Left ventricle myocardium inferior (tissue), 1 donor: ENCODE measurements around the gene PLEKHA7. TPM values are rescaled to one million over a fixed set of nuclear protein-coding genes. Genes with fewer than 3 reads are reported as not detected.

Source experiments
- DNase-seq: peaks from one replicate; pipeline ENCODE4 v3.0.0-alpha.2; 2020
- H3K27ac ChIP-seq: fragments of 200-600 bp; replicated peaks from 2 replicates; pipeline ENCODE4 v1.8.0; 2021
- H3K27me3 ChIP-seq: fragments of 200-600 bp; 2 replicates; pipeline ENCODE4 v1.8.0; 2021; ENCODE audit warnings: low read depth
- H3K36me3 ChIP-seq: fragments of 200-600 bp; 2 replicates; pipeline ENCODE4 v1.8.0; 2021
- H3K4me1 ChIP-seq: fragments of 200-600 bp; 2 replicates; pipeline ENCODE4 v1.8.0; 2021
- H3K4me3 ChIP-seq: fragments of 200-600 bp; 2 replicates; pipeline ENCODE4 v1.8.0; 2021; ENCODE audit warnings: mild to moderate bottlenecking, moderate library complexity
- H3K9me3 ChIP-seq: fragments of 200-600 bp; replicated peaks from 2 replicates; pipeline ENCODE4 v1.8.0; 2021
- intact Hi-C: fragments of 100-400 bp; cut with micrococcal nuclease; formaldehyde crosslinking; loops from one replicate; pipeline ENCODE4 v1.11.0; 2022
- total RNA-seq: library from RNA; stranded (reverse); fragmentation: NEBNext Ultra II Directional; extraction: Animal tissue kit (Norgen Biotek cat#: 25700); gene quantifications from one replicate; pipeline ENCODE4 v1.2.1, GENCODE V29; 2021
- TF ChIP-seq, protein P1 (sequence below): fragments of 200-600 bp; IDR thresholded peaks from 2 replicates; pipeline ENCODE4 v1.8.0; 2021; ENCODE audit warnings: antibody characterized with exemption, mild to moderate bottlenecking, borderline replicate concordance
- donor health status: DM: no; HTN: yes; CAD: no; lungs with severe emphysema.

The PLEKHA7 gene
- total RNA-seq, 1 donor from 2014 or later = 33.2 TPM

DNA sequence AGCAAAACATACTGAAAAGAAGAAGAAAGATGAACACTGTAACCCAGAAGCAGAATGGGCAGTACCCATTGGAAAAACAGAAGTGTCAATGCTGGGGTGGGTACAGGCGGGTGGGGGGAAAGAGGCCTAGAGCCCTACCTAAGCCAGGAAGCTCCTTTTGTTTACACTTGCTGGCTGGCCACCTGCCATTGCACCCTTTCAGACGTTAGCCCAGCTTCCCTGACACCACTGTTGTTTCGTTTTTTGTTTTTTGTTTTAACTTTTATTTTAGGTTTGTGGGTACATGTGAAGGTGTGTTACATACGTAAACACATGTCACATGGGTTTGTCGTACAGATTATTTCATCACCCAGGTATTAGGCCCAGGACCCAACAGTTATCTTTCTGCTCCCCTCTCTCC, 55.4 kb downstream of the PLEKHA7 start:
- Histone ChIP-seq H3K4me3 (no peak overlapping the region), H3K4me1 (no peaks in the 10 kb centered on the region), H3K36me3 (no peaks in the 10 kb centered on the region), H3K27me3 (no peaks in the 10 kb centered on the region), H3K27ac (no peak overlapping the region), H3K9me3 (no peaks in the 10 kb centered on the region)
- intact Hi-C loops = no loop called here
- no peak for DNase-seq
- TF ChIP-seq, protein P1, sequence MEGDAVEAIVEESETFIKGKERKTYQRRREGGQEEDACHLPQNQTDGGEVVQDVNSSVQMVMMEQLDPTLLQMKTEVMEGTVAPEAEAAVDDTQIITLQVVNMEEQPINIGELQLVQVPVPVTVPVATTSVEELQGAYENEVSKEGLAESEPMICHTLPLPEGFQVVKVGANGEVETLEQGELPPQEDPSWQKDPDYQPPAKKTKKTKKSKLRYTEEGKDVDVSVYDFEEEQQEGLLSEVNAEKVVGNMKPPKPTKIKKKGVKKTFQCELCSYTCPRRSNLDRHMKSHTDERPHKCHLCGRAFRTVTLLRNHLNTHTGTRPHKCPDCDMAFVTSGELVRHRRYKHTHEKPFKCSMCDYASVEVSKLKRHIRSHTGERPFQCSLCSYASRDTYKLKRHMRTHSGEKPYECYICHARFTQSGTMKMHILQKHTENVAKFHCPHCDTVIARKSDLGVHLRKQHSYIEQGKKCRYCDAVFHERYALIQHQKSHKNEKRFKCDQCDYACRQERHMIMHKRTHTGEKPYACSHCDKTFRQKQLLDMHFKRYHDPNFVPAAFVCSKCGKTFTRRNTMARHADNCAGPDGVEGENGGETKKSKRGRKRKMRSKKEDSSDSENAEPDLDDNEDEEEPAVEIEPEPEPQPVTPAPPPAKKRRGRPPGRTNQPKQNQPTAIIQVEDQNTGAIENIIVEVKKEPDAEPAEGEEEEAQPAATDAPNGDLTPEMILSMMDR = no peak

DNA sequence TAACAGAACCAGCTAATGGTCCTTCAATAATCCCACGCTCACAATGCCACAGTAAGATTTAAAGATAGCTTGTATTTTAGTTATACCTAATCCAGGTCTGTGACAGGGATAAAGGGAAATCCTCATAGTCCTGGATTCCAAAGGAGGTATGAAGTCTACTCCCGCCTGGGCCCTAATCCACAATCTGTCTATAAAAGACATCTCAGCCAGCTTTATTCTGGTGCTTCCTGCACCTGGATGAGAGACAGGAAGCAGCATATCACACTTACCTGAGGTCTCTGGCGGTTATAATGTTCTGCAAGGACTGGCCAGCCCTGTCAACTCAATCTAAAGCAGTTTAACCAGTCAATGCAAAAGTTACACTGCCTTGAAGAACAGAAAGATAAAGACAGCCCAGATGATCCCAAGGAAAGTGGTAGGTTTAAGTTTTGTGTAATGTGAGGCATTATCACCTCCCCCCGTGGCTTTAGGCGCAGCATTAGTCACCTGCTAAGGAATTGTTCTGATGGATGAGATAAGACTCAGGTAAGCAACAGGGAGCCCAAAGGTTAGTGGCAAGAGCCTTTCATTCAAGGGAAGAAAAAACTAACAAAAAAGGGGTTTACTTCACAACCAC, 57.6 kb downstream of the PLEKHA7 start:
- Histone ChIP-seq H3K27ac (no peak overlapping the region), H3K9me3 (no peaks in the 10 kb centered on the region), H3K4me1 (no peaks in the 10 kb centered on the region), H3K36me3 (no peaks in the 10 kb centered on the region), H3K4me3 (no peak overlapping the region), H3K27me3 (no peaks in the 10 kb centered on the region)
- intact Hi-C loops = no loop called here
- TF ChIP-seq, protein P1 = no peak
- no peak for DNase-seq

DNA sequence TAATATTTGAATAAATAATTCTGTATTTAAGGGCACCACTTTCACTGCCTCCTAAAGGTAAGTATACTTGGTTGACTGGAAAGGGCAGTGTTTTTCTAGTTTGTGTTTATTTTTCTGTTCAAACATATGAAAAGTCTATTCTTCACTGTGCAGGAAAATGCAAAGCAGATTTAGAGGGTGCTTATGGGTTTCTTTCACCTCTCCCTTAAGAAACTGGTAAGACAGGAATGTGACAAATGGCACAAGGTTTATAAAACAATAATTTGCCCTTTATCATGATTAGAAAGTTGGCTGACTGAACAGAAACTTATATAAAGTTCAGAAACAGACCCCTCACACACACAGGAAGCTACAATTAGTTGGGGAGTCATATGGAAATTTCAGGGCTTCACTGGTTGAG, 60.6 kb downstream of the PLEKHA7 start:
- intact Hi-C loops = no loop called here
- TF ChIP-seq, protein P1 = no peak
- no peak for DNase-seq

DNA sequence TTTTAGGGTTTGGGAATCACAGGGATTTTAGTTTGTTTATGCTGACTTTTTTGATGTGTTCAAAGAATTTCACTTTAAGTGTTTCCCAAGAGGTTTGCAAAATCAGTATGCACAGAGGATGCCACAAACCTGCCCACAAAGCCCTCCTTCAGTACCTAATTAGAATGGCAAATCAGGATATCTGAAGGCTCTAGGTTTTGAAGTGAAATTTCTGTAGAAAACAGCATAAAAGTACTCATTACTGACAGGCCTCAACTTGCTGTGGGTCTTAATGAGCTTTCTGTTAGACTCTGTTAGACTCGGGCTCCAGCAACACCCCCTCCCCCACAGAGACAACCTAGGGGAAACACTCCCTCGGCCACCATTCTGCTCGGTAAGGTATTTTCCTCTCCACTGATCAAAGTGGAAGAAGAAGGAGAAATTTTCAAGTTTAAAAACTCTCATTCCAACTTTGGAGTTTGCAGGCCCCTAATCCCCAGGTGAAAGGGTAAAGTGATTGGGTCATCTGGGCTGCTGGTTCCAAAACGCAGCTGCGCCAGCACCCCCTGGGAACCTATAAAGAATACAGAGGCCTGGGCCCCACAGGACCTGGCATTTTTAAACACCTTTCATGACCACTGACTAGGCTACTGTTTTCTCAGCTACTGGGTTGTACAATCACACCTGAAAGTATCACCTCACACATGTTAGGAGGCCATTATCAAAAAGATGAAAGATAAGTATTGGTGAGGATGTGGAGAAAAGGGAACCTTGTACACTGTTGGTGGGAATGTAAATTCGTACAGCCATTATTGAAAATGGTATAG, 67.5 kb downstream of the PLEKHA7 start:
- no peak for DNase-seq
- Histone ChIP-seq H3K36me3 (no peaks in the 10 kb centered on the region), H3K4me1 (peaks cover 10% of the 10 kb centered on the region), H3K4me3 (no peak overlapping the region), H3K9me3 (no peaks in the 10 kb centered on the region), H3K27me3 (no peaks in the 10 kb centered on the region), H3K27ac (no peak overlapping the region)
- intact Hi-C loops = loop anchor here (5.0 kb wide), 1 partner anchor 116 kb away; no protein-coding TSS in a partner anchor
- TF ChIP-seq, protein P1 = no peak

More for the DNA sequence above, 60.6 kb downstream of the PLEKHA7 start:
- no peaks in the 10 kb centered on the region for H3K4me1 ChIP-seq
- no peaks in the 10 kb centered on the region for H3K9me3 ChIP-seq
- H3K4me3 ChIP-seq = no peak overlapping the region
- no peaks in the 10 kb centered on the region for H3K36me3 ChIP-seq
- no peaks in the 10 kb centered on the region for H3K27me3 ChIP-seq
- H3K27ac ChIP-seq = no peak overlapping the region

DNA sequence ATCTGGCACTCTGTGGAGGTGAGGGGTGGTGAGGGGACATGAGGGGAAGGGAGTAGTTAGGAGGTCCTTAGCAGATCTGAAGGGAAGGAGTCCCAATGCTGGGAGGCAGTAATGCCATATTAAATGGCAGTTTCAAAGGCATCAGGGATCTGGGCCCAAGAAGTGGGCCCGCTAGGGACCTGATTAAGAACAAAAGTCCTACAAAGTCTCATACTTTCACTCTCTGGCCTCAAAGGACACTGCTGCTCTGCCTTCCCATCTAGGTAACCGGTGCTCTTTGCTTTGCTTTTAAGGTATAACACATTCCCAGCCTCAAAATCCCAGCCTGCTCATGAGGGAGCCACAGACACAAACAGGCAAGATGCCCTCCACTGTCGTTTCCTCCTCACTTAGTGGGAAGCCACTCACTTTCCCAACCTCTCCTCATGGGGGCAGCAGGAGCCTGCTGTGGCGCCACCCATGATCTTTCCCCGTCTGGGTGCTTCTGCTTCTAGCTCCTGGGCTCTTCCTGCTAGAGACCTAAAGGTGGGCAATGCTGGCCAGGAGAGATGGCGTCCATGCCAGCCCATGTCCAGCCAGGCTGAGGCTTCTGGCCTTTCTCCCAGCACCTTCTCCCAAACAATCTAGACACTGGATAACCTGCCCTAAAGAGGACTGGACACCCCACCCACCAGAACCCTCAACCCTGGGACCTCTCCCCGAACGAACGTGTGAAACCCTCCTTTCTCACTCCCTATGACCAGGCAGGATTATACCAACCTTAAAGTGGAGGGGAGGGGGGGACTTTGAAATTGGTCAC, 68.3 kb downstream of the PLEKHA7 start:
- peak; percentile 39 for DNase-seq
- no peaks in the 10 kb centered on the region for H3K36me3 ChIP-seq
- intact Hi-C loops = loop anchor here (5.0 kb wide), 1 partner anchor 116 kb away; no protein-coding TSS in a partner anchor
- TF ChIP-seq, protein P1 = peak; percentile 80
- H3K9me3 ChIP-seq = no peaks in the 10 kb centered on the region
- H3K4me1 ChIP-seq = peaks cover 16% of the 10 kb centered on the region
- no peak overlapping the region for H3K4me3 ChIP-seq
- no peaks in the 10 kb centered on the region for H3K27me3 ChIP-seq
- H3K27ac ChIP-seq = no peak overlapping the region
